ENCODE results near the gene RALY. TPM values are rescaled to one million over a fixed set of nuclear protein-coding genes. Genes with fewer than 3 reads are reported as not detected.

Gene RALY
- total RNA-seq, 1 experiment from 2014 or later = 275 TPM

- H3K9me3 Mint-ChIP-seq (ENCODE audit: low read depth, unreplicated experiment) = no peaks in the 10 kb centered on the region
- H3K4me3 Mint-ChIP-seq (ENCODE audit: low read depth, unreplicated experiment) = no peak overlapping the region
- intact Hi-C loops (cut with micrococcal nuclease; ENCODE audit: unreplicated experiment) = no loop called here
- DNase-seq = no peak
- CTCF ChIA-PET = interaction anchor here (0.6 to 1.6 kb wide), 2 partner anchors 27 to 312 kb away, joined by 3 to 6 read pairs; no protein-coding TSS in a partner anchor
- no peaks in the 10 kb centered on the region for H3K27me3 Mint-ChIP-seq (ENCODE audit: unreplicated experiment)
- H3K36me3 Mint-ChIP-seq (ENCODE audit: insufficient read depth, unreplicated experiment) = peaks cover 9% of the 10 kb centered on the region
- no peak for TF ChIP-seq CTCF (IDR thresholded peaks at IDR 0.05; ENCODE audit: unreplicated experiment)
- BruUV-seq (replicated peaks) = no TSS peak
- peaks cover 38% of the 10 kb centered on the region for H3K4me1 Mint-ChIP-seq (ENCODE audit: low read depth, unreplicated experiment)
- H3K27ac Mint-ChIP-seq (ENCODE audit: unreplicated experiment) = no peak overlapping the region
Measured at GRCh38 chr20:34042262-34042661, 48.6 kb downstream of the RALY start.

- no peak for TF ChIP-seq CTCF (IDR thresholded peaks at IDR 0.05; ENCODE audit: unreplicated experiment)
- no peak for DNase-seq
- peaks cover 5% of the 10 kb centered on the region for H3K36me3 Mint-ChIP-seq (ENCODE audit: insufficient read depth, unreplicated experiment)
- intact Hi-C loops (cut with micrococcal nuclease; ENCODE audit: unreplicated experiment) = no loop called here
- H3K9me3 Mint-ChIP-seq (ENCODE audit: low read depth, unreplicated experiment) = no peaks in the 10 kb centered on the region
- peaks cover 35% of the 10 kb centered on the region for H3K4me1 Mint-ChIP-seq (ENCODE audit: low read depth, unreplicated experiment)
- H3K27ac Mint-ChIP-seq (ENCODE audit: unreplicated experiment) = no peak overlapping the region
- no peaks in the 10 kb centered on the region for H3K27me3 Mint-ChIP-seq (ENCODE audit: unreplicated experiment)
- CTCF ChIA-PET = interaction anchor here (0.7 to 1.6 kb wide), 3 partner anchors 26 to 208 kb away, joined by 3 to 6 read pairs (median 3); no protein-coding TSS in a partner anchor
- no peak overlapping the region for H3K4me3 Mint-ChIP-seq (ENCODE audit: low read depth, unreplicated experiment)
- no TSS peak for BruUV-seq (replicated peaks)
Measured at GRCh38 chr20:34043025-34043424, 49.3 kb downstream of the RALY start.

- no peak for TF ChIP-seq CTCF (IDR thresholded peaks at IDR 0.05; ENCODE audit: unreplicated experiment)
- CTCF ChIA-PET = interaction anchor here (0.5 to 0.7 kb wide), 2 partner anchors 8 to 278 kb away, joined by 3 to 12 read pairs; no protein-coding TSS in a partner anchor
- Mint-ChIP-seq H3K4me1 (ENCODE audit: low read depth, unreplicated experiment) (peaks cover 35% of the 10 kb centered on the region), H3K27ac (ENCODE audit: unreplicated experiment) (peak overlapping the region; percentile 10), H3K27me3 (ENCODE audit: unreplicated experiment) (no peaks in the 10 kb centered on the region), H3K4me3 (ENCODE audit: low read depth, unreplicated experiment) (peak overlapping the region; percentile 12), H3K36me3 (ENCODE audit: insufficient read depth, unreplicated experiment) (peaks cover 5% of the 10 kb centered on the region), H3K9me3 (ENCODE audit: low read depth, unreplicated experiment) (no peaks in the 10 kb centered on the region)
- BruUV-seq (replicated peaks) = no TSS peak
- DNase-seq = peak; percentile 42
- intact Hi-C loops (cut with micrococcal nuclease; ENCODE audit: unreplicated experiment) = no loop called here
Measured at GRCh38 chr20:34045294-34045693, 51.6 kb downstream of the RALY start.

- peak overlapping the region; percentile 12 for H3K4me3 Mint-ChIP-seq (ENCODE audit: low read depth, unreplicated experiment)
- no TSS peak for BruUV-seq (replicated peaks)
- H3K9me3 Mint-ChIP-seq (ENCODE audit: low read depth, unreplicated experiment) = no peaks in the 10 kb centered on the region
- intact Hi-C loops (cut with micrococcal nuclease; ENCODE audit: unreplicated experiment) = no loop called here
- CTCF ChIA-PET = interaction anchor here (0.6 kb wide), 1 partner anchor 53 kb away, joined by 6 read pairs; no protein-coding TSS in a partner anchor
- H3K27ac Mint-ChIP-seq (ENCODE audit: unreplicated experiment) = peak overlapping the region; percentile 34
- H3K27me3 Mint-ChIP-seq (ENCODE audit: unreplicated experiment) = no peaks in the 10 kb centered on the region
- DNase-seq = no peak
- peaks cover 5% of the 10 kb centered on the region for H3K36me3 Mint-ChIP-seq (ENCODE audit: insufficient read depth, unreplicated experiment)
- TF ChIP-seq CTCF (IDR thresholded peaks at IDR 0.05; ENCODE audit: unreplicated experiment) = no peak
- H3K4me1 Mint-ChIP-seq (ENCODE audit: low read depth, unreplicated experiment) = peaks cover 35% of the 10 kb centered on the region
Measured at GRCh38 chr20:34045930-34046725, 52.4 kb downstream of the RALY start.

Data from Calu3 (cell line).